Activated CD8-positive, alpha-beta memory T cell treated with anti-CD3 and anti-CD28 coated beads for 24 hours (primary cell): Measurements from ENCODE around the gene CTNNB1.

Experiments
- DNase-seq: peaks from one replicate; pipeline ENCODE4 v3.0.0-alpha.2; 2020

CTNNB1 gene

GRCh38 chr3:41198950-41199865 is at the start of gene CTNNB1:
Gene CTNNB1 (plus strand): TSS chr3:41199505. CDS start chr3:41224069, 24,564 bp downstream.
- DNase-seq: peak; percentile 98

GRCh38 chr3:41155834-41156233 is 43.5 kb upstream of the CTNNB1 start:
- DNase-seq: no peak

- no peak for DNase-seq
Observed at GRCh38 chr3:41158947-41159346, 40.4 kb upstream of the CTNNB1 start.

- DNase-seq: no peak
Observed at GRCh38 chr3:41159588-41160189, 39.6 kb upstream of the CTNNB1 start.

GRCh38 chr3:41162541-41162940 is 36.8 kb upstream of the CTNNB1 start:
- DNase-seq: no peak

- DNase-seq: no peak
Observed at GRCh38 chr3:41163006-41163405, 36.3 kb upstream of the CTNNB1 start.

- DNase-seq: no peak
Observed at GRCh38 chr3:41163421-41163820, 35.9 kb upstream of the CTNNB1 start.

GRCh38 chr3:41164777-41165176 is 34.5 kb upstream of the CTNNB1 start:
- no peak for DNase-seq

GRCh38 chr3:41167722-41168497 is 31.4 kb upstream of the CTNNB1 start:
- no peak for DNase-seq

DNA sequence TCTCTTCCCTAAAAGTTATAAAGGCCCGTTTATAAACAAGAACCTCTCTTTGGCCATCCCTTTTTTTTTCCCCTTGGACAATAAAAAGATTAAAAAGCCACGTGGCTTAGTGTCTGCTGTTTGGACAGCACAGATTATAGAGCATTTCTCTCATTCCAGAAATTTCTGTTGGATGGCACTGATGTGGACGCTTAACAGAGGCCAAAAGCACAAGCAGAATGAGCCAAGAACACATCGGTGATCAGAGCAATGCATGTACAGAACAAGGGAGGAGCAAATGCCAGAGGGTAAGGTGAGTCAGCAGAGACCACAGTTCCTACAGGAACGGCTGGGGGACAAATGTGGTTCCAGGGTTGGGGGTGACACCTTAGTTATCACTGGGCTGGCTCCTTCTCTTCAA is 30.3 kb upstream of the CTNNB1 start:
- no peak for DNase-seq

DNA sequence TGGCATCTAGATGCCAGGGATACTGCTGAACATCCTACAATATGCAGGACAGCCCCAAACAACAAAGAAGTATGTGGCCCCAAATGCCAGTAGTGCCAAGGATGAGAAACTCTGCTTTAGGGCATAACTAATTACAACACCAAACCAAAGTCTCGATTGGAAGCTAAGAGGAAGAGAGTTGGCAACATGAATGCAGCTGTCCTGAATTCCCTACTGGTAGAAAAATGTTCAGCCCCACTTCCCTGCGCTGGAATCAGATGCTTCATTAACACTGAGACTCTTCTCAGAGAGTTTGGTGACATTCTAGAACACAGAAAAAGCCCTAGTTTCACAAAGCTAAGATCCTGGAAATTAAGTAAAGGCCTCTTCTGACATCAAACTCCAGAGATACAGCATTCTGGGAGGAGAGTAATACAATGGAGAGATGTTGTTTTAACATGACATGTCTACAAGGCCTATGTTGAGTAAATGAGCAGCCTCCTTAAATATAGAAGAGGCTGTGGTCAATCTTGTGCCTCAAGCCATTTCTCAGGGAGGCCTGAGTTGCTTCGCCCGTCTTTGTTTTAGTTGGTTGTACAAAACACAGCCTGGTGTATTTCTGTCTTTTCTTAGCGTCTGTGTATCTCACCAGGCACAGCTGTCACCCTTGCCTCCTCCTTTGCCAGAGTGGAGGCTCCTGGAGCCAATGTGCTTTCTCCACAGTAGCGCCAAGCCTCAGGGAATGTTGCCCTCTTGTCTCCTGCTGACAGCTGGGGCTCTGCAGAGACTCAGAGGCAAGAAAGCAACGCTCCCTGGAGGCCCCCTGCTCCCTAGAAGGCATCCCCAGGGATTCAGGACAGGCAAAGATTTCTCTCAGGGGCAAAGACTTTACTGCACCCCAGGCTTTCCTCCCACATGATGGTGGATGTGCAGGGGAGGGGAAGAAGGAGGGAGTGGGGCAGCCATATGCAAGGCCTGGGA is 25.1 kb upstream of the CTNNB1 start:
- DNase-seq: no peak

GRCh38 chr3:41175365-41175764 is 23.9 kb upstream of the CTNNB1 start:
- no peak for DNase-seq

GRCh38 chr3:41176596-41176995 is 22.7 kb upstream of the CTNNB1 start:
- no peak for DNase-seq

DNA sequence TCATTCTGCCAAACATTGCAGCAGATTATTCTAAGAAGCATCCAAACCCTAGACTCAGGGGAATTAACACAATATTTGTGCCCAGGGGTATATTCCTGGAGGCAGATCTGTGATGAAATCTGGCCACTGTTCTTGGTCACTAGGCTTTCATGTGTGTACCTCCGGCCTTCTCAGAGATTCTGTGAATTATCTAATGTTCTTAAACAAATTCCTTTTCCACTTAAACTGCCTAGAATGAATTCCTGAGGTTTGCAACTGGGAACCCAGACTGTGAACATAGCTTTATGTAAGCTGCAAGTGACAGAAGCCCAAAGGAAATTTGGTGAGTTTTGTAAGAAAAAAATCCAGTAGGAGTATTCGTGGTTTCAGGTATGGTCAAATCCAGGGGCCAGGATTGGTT is 20.7 kb upstream of the CTNNB1 start:
- no peak for DNase-seq

DNA sequence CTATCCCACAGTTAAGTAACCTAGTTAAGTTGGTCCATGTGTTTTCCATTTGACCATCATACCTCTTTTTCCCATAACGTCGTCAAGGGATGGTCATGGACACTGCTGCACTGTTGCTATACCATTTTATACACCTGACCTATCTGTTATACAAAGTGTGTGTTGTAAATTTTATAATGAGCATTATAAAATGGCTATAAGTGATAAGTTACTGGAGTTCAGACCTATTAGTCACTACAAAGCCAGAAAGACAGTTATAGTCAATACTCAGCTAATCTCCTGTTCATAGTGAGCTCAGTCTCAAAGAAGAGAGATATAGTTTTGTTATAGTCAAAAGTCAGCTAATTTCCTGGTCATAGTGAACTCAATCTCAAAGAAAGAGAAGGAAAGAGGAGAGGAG is 18.9 kb upstream of the CTNNB1 start:
- DNase-seq: no peak

DNA sequence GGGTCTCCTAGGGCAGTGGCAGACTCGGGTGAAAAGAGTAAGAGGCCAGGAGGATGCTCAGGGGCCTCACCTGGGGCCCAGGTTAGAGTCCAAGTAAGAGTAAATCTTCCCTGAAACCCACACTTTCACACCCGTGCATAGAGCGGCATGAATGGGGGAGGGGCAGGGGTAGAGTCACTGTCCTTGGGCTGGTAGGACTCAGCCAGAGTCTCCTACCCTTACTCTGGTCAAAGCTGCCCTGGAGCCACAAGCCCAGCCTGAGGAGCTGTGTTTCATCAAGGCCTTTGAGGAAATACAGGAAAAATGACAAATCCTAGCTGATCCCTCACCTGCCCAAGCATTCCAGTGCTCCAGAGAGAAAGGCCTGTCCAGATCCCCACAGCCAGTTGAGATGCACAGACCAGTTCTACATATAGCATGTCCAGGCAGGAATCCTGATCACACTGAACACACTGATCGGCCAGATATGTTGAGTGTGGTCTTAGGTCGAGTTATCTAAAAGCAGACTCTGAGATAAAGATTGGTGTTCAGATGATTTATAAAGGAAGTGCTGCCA is 16.7 kb upstream of the CTNNB1 start:
- DNase-seq: no peak

DNA sequence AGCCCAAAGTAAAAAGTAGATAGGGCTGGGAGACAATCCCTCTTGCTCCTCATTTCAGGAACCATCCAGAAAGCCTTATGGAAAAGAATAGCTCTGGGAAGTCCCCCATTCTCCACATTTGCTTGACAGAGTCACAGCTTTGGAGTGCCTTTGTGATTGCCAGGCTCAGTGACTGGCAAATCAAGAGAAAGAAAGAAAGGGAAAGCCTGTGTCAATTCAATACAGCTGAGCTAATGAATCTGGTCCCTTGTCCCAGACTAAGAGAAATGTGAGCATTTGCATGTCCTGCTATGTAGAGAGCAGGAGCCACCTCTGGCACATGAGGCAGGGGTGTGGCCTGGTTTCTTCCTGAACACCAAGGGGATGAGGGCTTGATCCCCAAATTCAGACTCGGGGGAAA is 14.9 kb upstream of the CTNNB1 start:
- no peak for DNase-seq

DNA sequence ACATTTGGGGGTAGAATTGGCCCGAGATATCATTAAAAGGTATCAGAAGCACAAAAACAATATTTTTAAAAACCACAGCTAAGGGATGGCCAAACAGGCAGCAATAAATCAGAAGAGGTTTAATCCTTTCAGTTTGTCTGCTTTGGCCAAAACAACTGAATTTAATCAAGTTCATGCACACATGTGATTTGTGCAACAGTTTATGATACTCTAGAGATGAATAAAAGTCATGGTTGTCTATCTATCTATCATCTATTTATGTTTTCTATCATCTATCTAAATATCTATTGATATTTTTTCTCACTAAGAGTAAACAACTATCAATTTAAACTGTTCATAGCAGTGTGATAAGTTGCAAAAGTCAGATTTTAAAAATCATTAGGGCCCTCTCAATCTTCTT is 13.0 kb upstream of the CTNNB1 start:
- DNase-seq: no peak

GRCh38 chr3:41188306-41188705 is 11.0 kb upstream of the CTNNB1 start:
- DNase-seq: no peak

DNA sequence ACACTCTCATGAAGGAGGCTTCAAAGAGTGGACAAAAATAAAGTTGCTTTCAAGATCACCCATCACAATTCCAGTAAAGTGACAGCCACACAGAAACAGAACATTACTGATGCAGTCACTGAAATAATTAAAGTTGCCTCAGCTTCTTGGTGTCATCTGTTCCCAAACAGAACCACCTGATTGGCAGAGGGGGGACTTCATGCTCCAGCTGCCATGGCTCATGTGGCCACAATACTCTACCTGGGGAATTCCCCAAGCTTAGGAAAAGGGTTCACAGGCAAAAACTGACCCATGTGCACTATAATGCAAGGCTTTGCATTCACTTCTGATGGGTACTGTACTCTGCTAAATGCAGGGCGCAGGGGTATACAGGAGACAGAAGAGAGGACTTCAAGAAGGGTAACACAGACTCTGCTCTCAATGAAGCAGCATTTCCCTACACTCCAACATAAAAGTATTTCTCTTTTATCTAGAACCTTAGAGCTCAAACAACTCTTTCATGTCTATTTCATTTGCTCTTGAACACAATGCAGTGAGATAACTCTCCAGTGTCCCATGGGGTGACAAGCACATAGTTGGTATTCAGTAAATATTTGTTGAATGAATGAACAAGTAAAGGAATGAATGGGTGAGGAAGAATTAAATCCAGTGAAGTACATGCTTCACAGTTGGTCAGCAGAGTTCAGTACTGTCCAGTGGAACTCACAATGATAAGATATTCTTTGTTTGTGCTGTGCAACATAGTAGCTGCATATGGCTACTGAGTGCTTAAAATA is 8.6 kb upstream of the CTNNB1 start:
- DNase-seq: no peak

DNA sequence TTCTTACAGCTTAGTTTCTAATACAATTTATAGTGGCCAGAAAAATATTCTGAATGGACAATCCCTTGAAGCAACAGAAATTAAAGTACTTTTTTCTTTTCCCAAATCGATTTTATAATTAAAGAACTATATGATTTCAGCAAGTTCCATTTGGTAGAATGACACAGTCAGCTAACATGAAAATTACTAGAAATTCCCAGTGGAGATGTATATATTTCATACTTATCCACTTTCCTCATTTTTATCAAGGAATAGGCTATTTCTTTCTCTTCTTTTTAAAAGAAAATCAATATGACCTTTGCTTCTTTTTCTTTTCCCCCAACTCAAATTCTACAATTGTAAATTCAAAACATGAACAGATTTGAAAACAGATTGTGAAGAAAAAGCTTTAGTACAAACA is 6.4 kb upstream of the CTNNB1 start:
- no peak for DNase-seq
